NCI-H446 treated with DMSO at 0.1 percent for 48 hours (cell line): ENCODE results near the gene CDCA8.
A peak's percentile ranks its signal among the peaks of the same experiment; 100 is the strongest.

ENCODE experiments used
- DNase-seq: peaks from one replicate; lab custom pipeline; 2025; lab: John Stamatoyannopoulos, UW

CDCA8 gene

DNA sequence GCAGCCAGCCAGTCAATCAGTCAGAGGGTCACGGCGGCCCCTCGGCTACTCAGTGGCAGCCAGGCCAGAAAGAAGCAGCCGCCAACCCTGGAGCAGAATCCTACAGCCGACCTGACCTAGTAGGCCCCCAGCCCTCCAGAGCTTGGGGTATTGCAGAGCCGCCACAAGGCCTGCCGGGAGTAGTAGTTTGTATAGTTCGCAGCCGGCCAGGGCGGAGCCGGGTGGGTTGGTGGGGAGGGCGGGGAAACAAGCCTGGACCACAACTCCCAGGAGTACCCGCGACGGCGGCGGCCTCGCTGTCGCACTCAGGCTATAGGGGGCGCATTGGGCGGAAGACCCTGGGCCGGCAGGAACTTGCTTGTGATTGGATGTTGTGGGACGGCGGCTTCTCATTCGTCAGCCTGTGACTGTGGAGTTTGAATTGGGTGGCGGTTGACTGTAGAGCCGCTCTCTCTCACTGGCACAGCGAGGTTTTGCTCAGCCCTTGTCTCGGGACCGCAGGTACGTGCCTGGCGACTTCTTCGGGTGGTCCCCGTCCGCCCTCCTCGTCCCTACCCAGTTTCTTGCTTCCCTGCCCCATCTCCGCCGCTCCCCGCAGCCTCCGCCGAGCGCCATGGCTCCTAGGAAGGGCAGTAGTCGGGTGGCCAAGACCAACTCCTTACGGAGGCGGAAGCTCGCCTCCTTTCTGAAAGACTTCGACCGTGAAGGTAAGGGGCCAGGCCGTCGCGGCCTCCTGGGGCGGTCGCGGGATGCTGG lies at the start of gene CDCA8:
Gene CDCA8, plus strand, starts transcription at position 439 of the 756 bp plus-strand sequence. Its CDS starts 175 bp downstream, at position 614.
- DNase-seq, result peak; percentile 97

GRCh38 chr1:37647281-37647680 lies 45.0 kb upstream of the CDCA8 start:
- no peak for DNase-seq

DNA sequence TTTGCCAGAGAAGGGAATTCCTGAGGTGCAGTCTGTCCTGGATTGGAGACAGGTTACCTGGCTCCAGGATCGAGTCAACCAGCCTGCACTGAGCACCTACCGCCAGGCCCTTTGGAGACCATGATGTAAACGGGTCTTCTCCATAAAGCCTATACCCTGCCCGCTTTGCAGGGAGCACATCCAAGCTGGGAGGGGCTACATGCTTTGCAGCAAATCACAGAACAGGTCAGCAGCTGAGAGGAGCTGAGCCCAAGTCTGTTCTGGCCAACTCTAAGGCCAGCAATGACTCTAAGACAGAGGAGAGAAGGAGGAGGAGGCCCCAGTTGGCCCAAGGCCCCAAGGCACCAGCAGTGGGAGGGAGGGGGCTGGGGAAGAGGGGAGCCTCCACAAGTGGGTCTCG lies 42.1 kb upstream of the CDCA8 start:
- no peak for DNase-seq

GRCh38 chr1:37650721-37651120 lies 41.6 kb upstream of the CDCA8 start:
- no peak for DNase-seq

GRCh38 chr1:37651803-37652202 lies 40.5 kb upstream of the CDCA8 start:
- DNase-seq, result no peak

DNA sequence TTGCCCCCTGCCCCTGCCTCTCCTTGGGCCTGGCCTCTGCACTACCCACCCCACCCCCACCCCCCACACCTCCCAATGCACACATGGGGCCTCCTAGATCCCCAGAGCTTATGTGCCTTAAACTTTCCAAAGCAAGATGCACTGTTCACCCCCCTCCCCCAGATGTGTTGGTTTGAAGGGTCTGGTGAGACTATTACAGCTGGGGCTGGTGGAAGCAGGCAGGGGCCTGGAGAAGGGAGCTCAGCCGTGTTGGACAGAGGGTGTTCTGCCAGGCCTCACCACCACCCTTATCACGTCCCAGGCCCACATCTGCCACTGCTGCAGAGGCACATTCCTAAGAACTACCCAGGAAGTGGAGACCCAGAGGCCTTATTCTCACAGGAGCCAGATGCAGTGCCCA lies 39.3 kb upstream of the CDCA8 start:
- DNase-seq, result no peak

GRCh38 chr1:37653906-37654305 lies 38.4 kb upstream of the CDCA8 start:
- no peak for DNase-seq

DNA sequence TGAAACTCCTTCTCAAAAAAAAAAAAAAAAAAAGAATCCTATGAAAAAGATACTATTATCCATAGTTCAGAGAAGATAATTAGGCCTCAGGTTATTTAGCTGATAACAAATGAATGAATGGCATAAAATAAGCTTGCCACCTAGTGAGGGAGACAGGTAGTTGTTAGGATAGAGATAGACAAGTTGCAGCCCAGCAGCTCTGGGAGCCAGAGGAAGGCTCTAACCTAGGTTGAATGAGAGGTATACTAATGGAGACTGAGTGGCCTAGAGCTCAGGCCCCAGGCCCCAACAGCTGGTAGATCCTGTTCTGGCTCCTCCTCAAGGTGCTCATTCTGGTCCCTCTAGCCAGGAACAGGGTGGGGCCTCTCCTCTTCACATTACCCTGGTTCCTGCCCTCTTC lies 37.0 kb upstream of the CDCA8 start:
- DNase-seq, result no peak

- no peak for DNase-seq
Measured at GRCh38 chr1:37656026-37656425, 36.3 kb upstream of the CDCA8 start.

GRCh38 chr1:37656881-37657280 lies 35.4 kb upstream of the CDCA8 start:
- DNase-seq, result no peak

- no peak for DNase-seq
Measured at GRCh38 chr1:37657620-37658412, 34.5 kb upstream of the CDCA8 start.

- no peak for DNase-seq
Measured at GRCh38 chr1:37658486-37658885, 33.8 kb upstream of the CDCA8 start.

GRCh38 chr1:37660664-37661063 lies 31.7 kb upstream of the CDCA8 start:
- DNase-seq, result no peak

DNA sequence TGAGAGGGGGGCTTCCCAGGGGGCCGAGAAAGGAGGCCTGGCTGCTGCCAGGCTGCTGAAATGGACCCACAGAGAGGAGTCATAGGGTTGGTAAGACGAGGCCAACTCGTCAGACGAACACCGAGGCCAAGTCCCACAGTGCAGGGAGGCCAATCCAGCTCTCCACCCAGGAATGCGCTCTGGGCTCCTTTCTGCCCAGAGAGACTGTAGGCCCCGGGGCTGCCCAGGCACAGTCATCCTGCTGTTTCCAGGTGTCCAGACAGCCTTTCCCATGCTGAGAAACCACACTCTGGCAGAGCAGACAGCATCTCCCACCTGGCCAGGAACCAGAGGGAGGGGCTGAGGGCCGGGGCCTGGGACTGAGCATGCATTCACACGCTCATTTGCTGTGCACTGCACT lies 30.9 kb upstream of the CDCA8 start:
- no peak for DNase-seq

- no peak for DNase-seq
Measured at GRCh38 chr1:37662031-37662755, 30.1 kb upstream of the CDCA8 start.

DNA sequence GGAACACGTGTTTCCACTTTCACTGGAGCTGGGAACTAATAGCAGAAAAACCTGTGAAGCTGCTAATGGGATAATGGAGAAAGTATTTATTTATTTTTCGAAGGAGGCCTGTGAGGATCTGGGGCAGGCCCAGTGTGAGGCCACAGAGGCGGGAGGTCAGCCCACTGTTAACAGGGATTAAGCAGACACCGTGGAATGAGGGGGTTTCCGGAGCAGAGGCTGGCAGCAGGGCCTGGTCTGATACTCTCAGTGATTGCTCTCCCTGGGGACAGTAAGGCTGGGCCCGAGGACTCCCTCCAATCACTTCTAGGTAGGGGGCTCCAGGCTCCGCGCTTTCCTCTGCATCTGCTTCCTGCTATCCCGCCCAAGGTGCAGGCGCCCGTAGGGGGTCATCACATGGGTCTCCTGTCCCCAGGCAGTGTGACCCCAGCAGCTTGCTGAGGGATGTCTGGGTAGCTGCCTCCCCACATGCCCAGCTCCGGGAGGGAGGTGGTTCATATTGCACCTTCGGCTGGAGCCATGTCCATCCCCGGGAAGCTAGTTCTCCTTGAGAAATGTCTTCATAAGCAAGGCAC lies 28.8 kb upstream of the CDCA8 start:
- DNase-seq, result no peak

GRCh38 chr1:37666241-37666867 lies 26.0 kb upstream of the CDCA8 start:
- DNase-seq, result no peak

DNA sequence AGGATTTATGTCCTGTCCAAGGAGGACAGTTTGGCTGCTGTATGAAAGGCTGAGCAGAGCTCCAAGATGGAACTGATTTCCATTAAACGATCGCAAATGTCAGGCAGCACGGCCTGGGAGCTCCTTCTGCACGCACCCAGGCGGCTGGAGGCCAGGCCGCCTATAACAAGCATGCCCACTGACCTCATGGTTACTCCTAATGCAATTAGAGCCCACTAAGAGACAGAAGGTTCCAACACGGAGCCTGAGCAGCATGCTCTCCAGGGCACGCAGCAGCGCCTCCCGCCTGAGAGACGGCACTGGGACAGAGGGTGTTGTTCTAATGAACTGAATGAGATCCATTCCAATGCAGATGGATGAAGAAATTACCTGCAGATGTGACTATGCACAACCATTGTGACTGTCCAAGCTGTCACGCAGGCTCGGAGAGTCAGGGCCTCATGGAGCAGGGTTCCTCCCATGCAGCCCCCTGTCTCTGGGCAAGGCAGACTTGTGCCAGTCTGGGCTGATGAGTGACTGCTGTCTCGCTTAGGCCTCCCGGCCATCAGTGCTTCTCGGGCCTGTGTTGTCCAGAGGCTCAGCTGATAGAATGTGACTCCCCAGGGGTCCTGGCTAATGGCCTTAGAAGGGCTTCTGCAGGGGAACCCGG lies 25.2 kb upstream of the CDCA8 start:
- no peak for DNase-seq

DNA sequence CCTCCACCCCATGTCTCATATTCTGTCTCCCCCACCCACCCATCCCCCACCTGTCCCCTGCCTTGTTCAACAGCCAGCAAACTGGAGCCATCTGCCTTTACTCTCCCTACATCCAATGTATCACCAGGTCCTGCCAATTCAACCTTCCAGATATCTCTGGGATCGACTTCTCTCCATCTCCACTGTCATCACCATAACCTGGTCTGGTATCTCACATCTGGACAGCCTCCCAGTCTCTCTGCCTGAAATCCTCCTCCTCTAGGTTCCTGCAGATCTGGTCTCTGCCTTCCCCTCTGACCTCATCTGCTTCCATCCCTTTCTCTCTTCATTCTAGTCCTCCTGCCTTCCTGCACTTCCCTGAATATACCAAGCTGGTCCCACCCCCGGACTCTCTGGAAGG lies 22.2 kb upstream of the CDCA8 start:
- no peak for DNase-seq

DNA sequence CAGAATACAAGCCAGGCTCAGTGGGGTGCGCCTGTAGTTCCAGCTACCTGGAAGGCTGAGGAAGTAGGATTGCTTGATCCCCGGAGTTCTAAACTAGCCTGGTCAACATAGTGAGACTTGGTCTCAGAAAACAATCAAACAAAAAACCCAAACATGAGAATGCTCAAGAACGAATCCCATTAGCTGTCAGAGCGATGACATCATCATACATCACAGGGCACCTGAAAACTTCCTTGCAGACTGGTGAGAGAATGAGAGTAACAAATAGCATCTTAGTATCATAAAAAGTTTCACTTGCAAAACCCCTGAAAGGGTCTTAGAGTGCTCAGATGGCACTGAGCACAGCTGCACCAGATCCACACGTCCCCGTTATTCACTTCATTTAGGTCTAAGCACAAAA lies 21.1 kb upstream of the CDCA8 start:
- no peak for DNase-seq

DNA sequence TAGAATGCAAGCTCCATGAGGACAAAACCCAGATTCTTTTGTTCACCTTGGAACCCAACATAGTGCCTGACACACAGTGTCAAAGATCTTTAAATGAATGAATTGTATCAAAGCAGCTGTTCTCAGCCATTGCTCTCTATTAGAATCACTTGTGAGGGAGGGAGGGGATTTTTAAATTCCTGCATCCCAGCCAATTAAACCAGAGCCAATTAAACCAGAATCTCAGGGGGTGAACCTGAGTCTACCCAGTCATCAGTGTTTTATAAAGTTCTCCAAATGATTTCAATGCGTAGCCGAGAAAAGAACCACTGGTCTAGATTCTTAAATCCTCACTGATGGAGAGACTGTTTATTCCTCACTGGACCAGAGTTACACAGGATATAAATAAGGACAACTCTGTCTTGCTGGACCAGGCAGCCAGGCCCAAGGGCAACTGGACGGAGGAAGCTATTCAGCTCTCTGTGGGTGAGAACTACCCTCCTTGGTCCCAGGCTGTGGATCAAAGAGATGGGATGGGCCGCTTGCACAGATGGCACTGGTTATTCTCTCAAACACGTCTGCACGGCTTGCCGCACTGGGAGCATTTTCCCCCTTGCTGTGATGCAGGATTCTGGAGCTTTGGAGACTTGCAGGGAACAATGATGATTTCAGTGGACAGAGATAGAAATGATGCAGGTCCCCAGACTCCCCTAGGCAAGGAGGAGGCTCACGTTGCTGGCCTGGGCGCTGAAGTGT lies 20.0 kb upstream of the CDCA8 start:
- DNase-seq, result no peak
